IPS-15b (cell line): ENCODE data around the gene TEX14.

Source experiments
- H3K27me3 ChIP-seq: one replicate; pipeline ENCODE4 v1.6.1; 2013; ENCODE audit warnings: low read length; ENCODE audit not compliant: control insufficient read depth, insufficient read depth
- H3K36me3 ChIP-seq: one replicate; pipeline ENCODE4 v1.6.1; 2013; ENCODE audit warnings: low read length; ENCODE audit not compliant: control insufficient read depth, insufficient read depth
- H3K4me1 ChIP-seq: one replicate; pipeline ENCODE4 v1.6.1; 2013; ENCODE audit warnings: mild to moderate bottlenecking, low read length; ENCODE audit not compliant: control insufficient read depth, insufficient read depth
- H3K4me3 ChIP-seq: one replicate; pipeline ENCODE4 v1.5.1; 2013; ENCODE audit warnings: low read depth, low read length
- H3K9ac ChIP-seq: one replicate; pipeline ENCODE4 v1.6.1; 2013; ENCODE audit warnings: low read depth, mild to moderate bottlenecking, low read length
- H3K9me3 ChIP-seq: one replicate; pipeline ENCODE4 v1.6.1; 2013; ENCODE audit warnings: mild to moderate bottlenecking, low read length; ENCODE audit not compliant: control insufficient read depth, insufficient read depth

The TEX14 gene

GRCh38 chr17:58615768-58616659 is 75.8 kb downstream of the TEX14 start:
- H3K4me3 ChIP-seq, result no peak overlapping the region
- no peak overlapping the region for H3K9ac ChIP-seq
- H3K27me3 ChIP-seq, result no peaks in the 10 kb centered on the region
- no peaks in the 10 kb centered on the region for H3K36me3 ChIP-seq
- no peaks in the 10 kb centered on the region for H3K4me1 ChIP-seq
- no peaks in the 10 kb centered on the region for H3K9me3 ChIP-seq

GRCh38 chr17:58614859-58615459 is 76.9 kb downstream of the TEX14 start:
- Histone ChIP-seq H3K36me3 (no peaks in the 10 kb centered on the region), H3K27me3 (no peaks in the 10 kb centered on the region), H3K4me1 (no peaks in the 10 kb centered on the region), H3K4me3 (no peak overlapping the region), H3K9ac (peak overlapping the region; percentile 13), H3K9me3 (no peaks in the 10 kb centered on the region)

DNA sequence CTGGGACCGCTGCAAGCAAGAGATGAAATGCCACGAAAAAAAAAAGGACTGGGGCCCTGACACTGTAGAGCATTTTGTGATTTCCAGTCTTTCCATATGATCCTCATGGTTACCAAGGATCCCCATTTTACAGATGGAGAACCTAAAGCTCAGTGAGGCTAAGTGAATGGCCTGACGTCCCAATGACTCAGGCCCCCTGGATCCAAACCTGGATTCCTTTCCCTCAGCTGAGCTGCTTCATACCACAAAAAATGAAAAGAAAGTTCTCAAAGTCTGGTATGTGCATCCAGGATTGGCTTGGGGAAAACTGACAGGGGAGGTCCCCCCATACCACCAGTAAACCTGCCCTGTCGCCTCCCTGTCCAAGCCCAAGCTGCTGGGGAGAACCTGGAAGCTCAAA is 80.5 kb downstream of the TEX14 start:
- Histone ChIP-seq H3K4me1 (no peaks in the 10 kb centered on the region), H3K36me3 (no peaks in the 10 kb centered on the region), H3K4me3 (no peak overlapping the region), H3K9ac (no peak overlapping the region), H3K9me3 (no peaks in the 10 kb centered on the region), H3K27me3 (no peaks in the 10 kb centered on the region)

DNA sequence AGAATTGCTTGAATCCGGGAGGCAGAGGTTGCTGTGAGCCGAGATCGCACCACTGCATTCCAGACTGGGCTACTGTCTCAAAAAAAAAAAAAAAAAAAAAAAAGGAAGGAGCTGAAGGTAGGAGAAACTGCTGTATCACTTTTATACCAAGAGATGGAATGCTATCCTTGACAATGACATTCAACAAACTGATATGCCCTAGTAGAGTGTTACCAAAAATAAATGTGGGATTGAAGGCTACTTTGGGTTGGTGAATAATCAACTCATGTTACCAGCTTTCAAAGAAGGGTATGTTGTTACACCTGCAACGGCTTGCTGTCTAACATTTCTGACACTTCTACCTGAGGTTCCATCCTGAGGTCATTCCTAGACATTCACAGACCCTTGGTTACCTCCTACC is 84.9 kb downstream of the TEX14 start:
- Histone ChIP-seq H3K4me1 (peaks cover 3% of the 10 kb centered on the region), H3K4me3 (no peak overlapping the region), H3K36me3 (no peaks in the 10 kb centered on the region), H3K9ac (no peak overlapping the region), H3K9me3 (no peaks in the 10 kb centered on the region), H3K27me3 (no peaks in the 10 kb centered on the region)

DNA sequence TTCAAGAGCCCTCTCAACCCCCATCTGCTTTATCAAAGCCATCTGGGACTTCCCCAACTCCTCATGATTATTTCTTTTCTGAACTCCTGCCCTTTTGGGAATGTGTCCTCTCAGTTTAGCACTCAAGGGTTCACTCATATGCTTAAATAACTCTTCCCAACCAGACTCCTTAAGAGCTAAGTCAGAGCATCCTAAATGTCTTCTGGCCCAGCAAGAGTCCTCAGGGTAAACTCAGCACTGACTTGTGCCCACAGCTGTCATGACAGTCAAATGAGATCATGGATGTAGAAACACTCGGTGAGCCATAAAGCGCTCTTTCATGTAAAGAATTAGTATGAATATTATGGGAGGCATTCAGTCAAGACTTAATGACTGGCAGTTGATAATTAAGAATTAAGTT is 85.9 kb downstream of the TEX14 start:
- no peaks in the 10 kb centered on the region for H3K9me3 ChIP-seq
- H3K4me3 ChIP-seq, result no peak overlapping the region
- H3K9ac ChIP-seq, result no peak overlapping the region

GRCh38 chr17:58605470-58605869 is 86.4 kb downstream of the TEX14 start:
- H3K9ac ChIP-seq, result no peak overlapping the region
- peaks cover 6% of the 10 kb centered on the region for H3K4me1 ChIP-seq
- H3K9me3 ChIP-seq, result no peaks in the 10 kb centered on the region
- no peak overlapping the region for H3K4me3 ChIP-seq
- no peaks in the 10 kb centered on the region for H3K36me3 ChIP-seq
- H3K27me3 ChIP-seq, result no peaks in the 10 kb centered on the region

More for the DNA sequence above, 85.9 kb downstream of the TEX14 start:
- Histone ChIP-seq H3K36me3 (no peaks in the 10 kb centered on the region), H3K4me1 (peaks cover 6% of the 10 kb centered on the region), H3K27me3 (no peaks in the 10 kb centered on the region)

- Histone ChIP-seq H3K9me3 (no peaks in the 10 kb centered on the region), H3K36me3 (no peaks in the 10 kb centered on the region), H3K9ac (no peak overlapping the region), H3K4me3 (no peak overlapping the region), H3K27me3 (peaks cover 2% of the 10 kb centered on the region), H3K4me1 (peaks cover 6% of the 10 kb centered on the region)
These were observed 89.9 kb downstream of the TEX14 start for GRCh38 chr17:58601976-58602375.

- Histone ChIP-seq H3K4me3 (no peak overlapping the region), H3K27me3 (peaks cover 2% of the 10 kb centered on the region), H3K9ac (no peak overlapping the region), H3K4me1 (peaks cover 6% of the 10 kb centered on the region), H3K9me3 (no peaks in the 10 kb centered on the region), H3K36me3 (no peaks in the 10 kb centered on the region)
These were observed 94.5 kb downstream of the TEX14 start for GRCh38 chr17:58597371-58597770.

DNA sequence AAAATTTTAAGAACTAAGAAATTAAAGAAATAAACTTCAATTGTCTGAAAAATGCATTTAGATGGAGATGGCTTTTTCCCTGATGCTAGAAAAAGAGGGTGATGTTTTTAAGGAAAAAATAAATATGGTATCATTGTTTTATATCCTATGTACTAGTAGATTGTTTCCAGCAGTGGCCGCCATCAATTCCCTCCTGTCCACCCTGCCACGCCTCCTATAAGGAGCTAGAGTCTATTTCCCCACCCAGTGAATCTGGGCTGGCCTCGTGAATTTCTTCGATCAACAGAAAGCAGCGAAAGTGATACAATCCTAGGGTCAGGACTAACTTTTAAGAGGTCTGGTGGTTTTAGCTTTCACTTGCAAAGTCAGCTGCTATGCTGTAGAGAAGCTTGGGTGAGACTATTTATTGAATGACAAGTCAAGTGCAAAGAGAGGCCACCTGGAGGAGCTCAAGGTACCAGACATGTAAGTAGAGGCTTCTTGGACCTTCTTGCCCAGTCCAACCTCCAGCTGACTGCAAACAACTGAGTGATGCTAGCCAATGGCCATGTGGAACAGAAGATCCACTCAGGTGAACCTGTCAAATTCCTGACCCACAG is 96.6 kb downstream of the TEX14 start:
- H3K27me3 ChIP-seq, result peaks cover 2% of the 10 kb centered on the region
- H3K9me3 ChIP-seq, result no peaks in the 10 kb centered on the region

GRCh38 chr17:58593123-58593522 is 98.7 kb downstream of the TEX14 start:
- Histone ChIP-seq H3K9me3 (no peaks in the 10 kb centered on the region), H3K27me3 (no peaks in the 10 kb centered on the region), H3K4me3 (no peak overlapping the region), H3K36me3 (no peaks in the 10 kb centered on the region), H3K9ac (no peak overlapping the region), H3K4me1 (no peaks in the 10 kb centered on the region)

More for the DNA sequence above, 96.6 kb downstream of the TEX14 start:
- H3K4me3 ChIP-seq, result no peak overlapping the region
- H3K9ac ChIP-seq, result no peak overlapping the region
- no peaks in the 10 kb centered on the region for H3K4me1 ChIP-seq
- no peaks in the 10 kb centered on the region for H3K36me3 ChIP-seq

GRCh38 chr17:58591455-58591854 is 100.4 kb downstream of the TEX14 start:
- no peaks in the 10 kb centered on the region for H3K9me3 ChIP-seq
- no peak overlapping the region for H3K9ac ChIP-seq
- H3K27me3 ChIP-seq, result no peaks in the 10 kb centered on the region
- H3K4me3 ChIP-seq, result no peak overlapping the region
- no peaks in the 10 kb centered on the region for H3K4me1 ChIP-seq
- no peaks in the 10 kb centered on the region for H3K36me3 ChIP-seq

- H3K27me3 ChIP-seq, result no peaks in the 10 kb centered on the region
- H3K36me3 ChIP-seq, result no peaks in the 10 kb centered on the region
- no peak overlapping the region for H3K4me3 ChIP-seq
- H3K9me3 ChIP-seq, result no peaks in the 10 kb centered on the region
- no peak overlapping the region for H3K9ac ChIP-seq
- H3K4me1 ChIP-seq, result no peaks in the 10 kb centered on the region
These were observed 101.5 kb downstream of the TEX14 start for GRCh38 chr17:58590377-58590776.
